ENCODE data around the gene CADM1.

Gene CADM1

GRCh38 chr11:115122274-115122673 is 381.9 kb downstream of the CADM1 start:
- H3K9me3 ChIP-seq (ENCODE audit: control insufficient read depth, low read length): no peaks in the 10 kb centered on the region
- H3K27me3 ChIP-seq (replicated peaks; ENCODE audit: control insufficient read depth, insufficient read depth, low read length): no peaks in the 10 kb centered on the region
- H3K4me3 ChIP-seq (ENCODE audit: low read length): no peak overlapping the region
- no peaks in the 10 kb centered on the region for H3K4me1 ChIP-seq (ENCODE audit: control insufficient read depth, insufficient read depth, low read length)
- no peak for DNase-seq (ENCODE audit: low read depth)
- H3K9ac ChIP-seq (ENCODE audit: low read length): no peak overlapping the region
- no peaks in the 10 kb centered on the region for H3K36me3 ChIP-seq (ENCODE audit: control insufficient read depth, insufficient read depth, low read length, severe bottlenecking)

Data from adipocyte (in vitro differentiated cells).